ENCODE measurements around the gene HGS.
A peak's percentile ranks its signal among the peaks of the same experiment; 100 is the strongest.

HGS gene

GRCh38 chr17:81706757-81707624 is 23.2 kb downstream of the HGS start:
- DNase-seq = no peak

- no peak for DNase-seq
Measured at GRCh38 chr17:81707725-81708646, 24.2 kb downstream of the HGS start.

GRCh38 chr17:81708739-81709185 is 25.0 kb downstream of the HGS start:
- DNase-seq = no peak

GRCh38 chr17:81710514-81711308 is 26.9 kb downstream of the HGS start:
- DNase-seq = no peak

GRCh38 chr17:81711814-81712467 is 28.1 kb downstream of the HGS start, which contains the start of gene SLC25A10:
SLC25A10 (plus strand) TSS chr17:81712284; CDS start chr17:81712427, 143 bp downstream.
- peak; percentile 52 for DNase-seq

- DNase-seq = no peak
Measured at GRCh38 chr17:81712468-81713003, 28.7 kb downstream of the HGS start.

GRCh38 chr17:81713004-81713555 is 29.3 kb downstream of the HGS start:
- no peak for DNase-seq

GRCh38 chr17:81713556-81714411 is 30.0 kb downstream of the HGS start:
- DNase-seq = no peak

- DNase-seq = no peak
Measured at GRCh38 chr17:81714412-81715106, 30.7 kb downstream of the HGS start.

- DNase-seq = no peak
Measured at GRCh38 chr17:81715107-81715871, 31.5 kb downstream of the HGS start.

GRCh38 chr17:81715872-81716673 is 32.3 kb downstream of the HGS start:
- DNase-seq = no peak

GRCh38 chr17:81716674-81716996 is 32.8 kb downstream of the HGS start:
- DNase-seq = no peak

- DNase-seq = no peak
Measured at GRCh38 chr17:81717049-81717765, 33.4 kb downstream of the HGS start.

GRCh38 chr17:81717766-81718089 is 33.9 kb downstream of the HGS start:
- DNase-seq = no peak

GRCh38 chr17:81719410-81720266 is 35.8 kb downstream of the HGS start:
- DNase-seq = no peak

- DNase-seq = no peak
Measured at GRCh38 chr17:81720267-81721071, 36.7 kb downstream of the HGS start.

Data from NCI-H1048 (cell line).